Measurements from ENCODE around the gene SLC25A3.
"Not testable (repeated sequence)": the region's sequence is repeated elsewhere in the genome, so short reads cannot be mapped to it uniquely, and the experiment has no call there.

DNA sequence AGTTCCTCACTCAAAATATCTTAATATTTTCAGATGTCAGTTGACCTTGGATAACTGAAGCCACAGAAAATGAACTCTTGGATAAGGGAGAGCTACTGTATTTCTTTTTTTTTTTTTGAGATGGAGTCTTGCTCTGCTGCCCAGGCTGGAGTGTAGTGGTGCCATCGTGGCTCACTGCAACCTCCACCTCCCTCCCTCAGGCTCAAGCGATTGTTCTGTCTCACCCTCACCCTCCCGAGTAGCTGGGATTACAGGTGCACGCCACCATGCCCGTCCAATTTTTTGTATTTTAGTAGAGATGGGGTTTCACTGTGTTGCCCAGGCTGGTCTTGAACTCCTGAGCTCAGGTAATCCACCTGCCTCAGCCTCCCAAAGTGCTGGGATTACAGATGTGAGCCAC, 3.8 kb downstream of the SLC25A3 start:
- TF ChIP-seq, protein P1, sequence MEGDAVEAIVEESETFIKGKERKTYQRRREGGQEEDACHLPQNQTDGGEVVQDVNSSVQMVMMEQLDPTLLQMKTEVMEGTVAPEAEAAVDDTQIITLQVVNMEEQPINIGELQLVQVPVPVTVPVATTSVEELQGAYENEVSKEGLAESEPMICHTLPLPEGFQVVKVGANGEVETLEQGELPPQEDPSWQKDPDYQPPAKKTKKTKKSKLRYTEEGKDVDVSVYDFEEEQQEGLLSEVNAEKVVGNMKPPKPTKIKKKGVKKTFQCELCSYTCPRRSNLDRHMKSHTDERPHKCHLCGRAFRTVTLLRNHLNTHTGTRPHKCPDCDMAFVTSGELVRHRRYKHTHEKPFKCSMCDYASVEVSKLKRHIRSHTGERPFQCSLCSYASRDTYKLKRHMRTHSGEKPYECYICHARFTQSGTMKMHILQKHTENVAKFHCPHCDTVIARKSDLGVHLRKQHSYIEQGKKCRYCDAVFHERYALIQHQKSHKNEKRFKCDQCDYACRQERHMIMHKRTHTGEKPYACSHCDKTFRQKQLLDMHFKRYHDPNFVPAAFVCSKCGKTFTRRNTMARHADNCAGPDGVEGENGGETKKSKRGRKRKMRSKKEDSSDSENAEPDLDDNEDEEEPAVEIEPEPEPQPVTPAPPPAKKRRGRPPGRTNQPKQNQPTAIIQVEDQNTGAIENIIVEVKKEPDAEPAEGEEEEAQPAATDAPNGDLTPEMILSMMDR (optimal IDR thresholded peaks at IDR 0.05 in 1 of 3, IDR thresholded peaks at IDR 0.05 in 1 of 3, conservative IDR thresholded peaks at IDR 0.05 in 1 of 3; ENCODE audit: extremely low read depth in 1 of 3, insufficient read depth in 2 of 3, low read length in 3 of 3): not testable (repeated sequence)
- not testable (repeated sequence) for TF ChIP-seq EZH2 (IDR thresholded peaks at IDR 0.05; ENCODE audit: low read length)
